Forelimb muscle (tissue), 1 donor: Measurements from ENCODE around the gene RUNDC3A. TPM values are rescaled to one million over a fixed set of nuclear protein-coding genes. Genes with fewer than 3 reads are reported as not detected.
"Not testable (repeated sequence)": the region's sequence is repeated elsewhere in the genome, so short reads cannot be mapped to it uniquely, and the experiment has no call there.

Experiments
- DNase-seq: peaks from one replicate; pipeline ENCODE4 v3.0.0-alpha.2; 2013; ENCODE audit warnings: low read depth
- polyA plus RNA-seq: library from polyadenylated mRNA; unstranded; fragments of 120-200 nt; gene quantifications from one replicate; pipeline ENCODE4 v1.2.1, GENCODE V29; 2013; ENCODE audit not compliant: insufficient read length

The RUNDC3A gene
- polyA plus RNA-seq, 1 donor = 2.0 TPM

DNA sequence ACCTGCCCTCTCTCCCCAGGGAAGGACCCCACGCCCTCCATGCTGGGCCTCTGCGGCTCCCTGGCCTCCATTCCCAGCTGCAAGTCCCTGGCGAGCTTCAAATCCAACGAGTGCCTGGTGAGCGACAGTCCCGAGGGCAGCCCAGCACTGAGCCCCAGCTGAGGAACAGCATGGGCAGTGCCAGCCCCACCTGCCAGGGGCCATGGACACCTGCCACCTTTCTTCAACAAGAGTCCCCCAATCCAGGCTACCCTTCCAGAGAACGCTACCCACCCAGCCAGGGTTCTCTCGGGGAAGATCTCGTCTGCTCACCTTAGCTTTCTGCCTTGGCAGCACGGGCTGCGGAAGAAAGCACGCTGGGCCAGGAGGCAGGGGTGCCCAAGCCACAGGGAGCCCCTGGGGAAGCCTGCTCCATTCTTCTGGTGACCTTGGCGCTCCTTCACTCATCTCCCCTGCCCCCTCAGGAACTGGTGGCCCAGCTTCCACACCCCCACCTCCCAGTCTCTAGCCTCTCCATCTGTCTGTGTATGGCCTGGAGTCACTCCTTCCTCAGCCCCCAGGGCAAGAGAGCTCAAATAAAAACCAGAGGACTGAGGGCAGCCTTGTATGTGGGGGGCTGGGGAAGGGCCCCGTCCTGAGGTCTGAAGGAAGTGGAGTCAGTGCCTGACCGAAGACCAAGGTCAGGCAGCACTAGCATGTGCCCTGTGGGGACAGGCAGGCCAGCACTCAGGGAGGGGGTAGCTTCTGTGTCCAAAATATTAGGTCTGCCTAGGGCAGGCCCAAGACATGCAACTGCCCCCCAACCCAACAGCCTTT is 9.9 kb downstream of the RUNDC3A start:
- no peak for DNase-seq

DNA sequence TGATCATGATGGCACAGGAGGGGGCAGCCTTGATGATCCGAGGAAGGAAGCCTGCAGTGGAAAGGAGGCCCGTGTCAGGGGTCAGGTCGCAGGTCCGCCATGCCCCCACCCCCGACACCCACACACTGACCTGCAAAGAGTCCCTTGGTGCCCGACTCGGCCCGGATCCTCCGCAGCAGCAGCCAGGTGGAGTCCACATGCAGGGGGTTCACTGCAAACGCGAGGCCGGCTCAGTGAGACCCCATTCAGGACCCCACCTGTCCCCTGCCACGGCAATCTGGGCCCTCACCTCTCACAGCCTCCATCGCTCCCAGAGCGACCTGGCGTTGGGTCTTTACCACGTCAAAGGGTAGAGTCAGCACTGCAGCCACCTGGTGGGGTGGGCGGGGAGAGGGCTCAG is 11.7 kb downstream of the RUNDC3A start:
- no peak for DNase-seq

DNA sequence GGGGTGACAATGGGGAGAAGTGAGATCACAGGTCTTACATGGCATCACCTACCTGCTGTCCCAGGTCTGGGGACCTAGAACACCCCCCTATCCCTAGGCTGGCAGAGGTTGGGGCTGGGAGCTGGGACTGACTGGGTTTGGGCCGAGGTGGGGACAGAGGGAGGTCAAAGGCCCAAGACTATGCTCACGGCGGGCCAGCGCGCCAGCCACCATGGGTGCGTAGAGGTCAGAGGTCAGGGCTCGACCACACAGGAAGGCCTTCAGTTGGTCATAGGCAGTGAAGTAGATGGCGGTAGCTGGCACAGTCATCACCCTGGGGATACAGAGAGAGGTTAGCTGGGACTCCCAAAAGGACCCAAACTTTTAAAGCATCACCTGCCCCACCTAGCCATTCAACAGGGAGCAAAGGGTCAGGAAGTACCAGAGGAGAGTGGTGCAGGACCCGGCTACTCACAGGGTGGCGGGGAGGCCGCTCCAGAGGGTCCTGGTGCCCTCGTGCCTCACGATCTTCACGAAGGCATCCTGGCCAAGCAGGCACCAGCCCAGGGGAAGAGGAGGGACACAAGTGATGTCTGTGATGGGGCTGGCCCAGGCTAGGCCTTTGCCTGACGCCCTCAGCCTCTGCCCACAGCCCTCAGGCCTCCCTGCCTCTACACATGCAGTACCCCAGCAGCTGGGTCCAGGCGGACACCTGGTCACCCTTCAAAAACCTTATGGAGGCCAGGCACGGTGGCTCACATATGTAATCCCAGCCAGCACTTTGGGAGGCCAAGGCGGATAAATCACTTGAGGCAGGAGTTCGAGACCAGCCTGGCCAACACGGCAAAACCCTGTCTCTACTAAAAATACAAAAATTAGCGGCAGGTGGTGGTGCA is 13.1 kb downstream of the RUNDC3A start:
- no peak for DNase-seq

DNA sequence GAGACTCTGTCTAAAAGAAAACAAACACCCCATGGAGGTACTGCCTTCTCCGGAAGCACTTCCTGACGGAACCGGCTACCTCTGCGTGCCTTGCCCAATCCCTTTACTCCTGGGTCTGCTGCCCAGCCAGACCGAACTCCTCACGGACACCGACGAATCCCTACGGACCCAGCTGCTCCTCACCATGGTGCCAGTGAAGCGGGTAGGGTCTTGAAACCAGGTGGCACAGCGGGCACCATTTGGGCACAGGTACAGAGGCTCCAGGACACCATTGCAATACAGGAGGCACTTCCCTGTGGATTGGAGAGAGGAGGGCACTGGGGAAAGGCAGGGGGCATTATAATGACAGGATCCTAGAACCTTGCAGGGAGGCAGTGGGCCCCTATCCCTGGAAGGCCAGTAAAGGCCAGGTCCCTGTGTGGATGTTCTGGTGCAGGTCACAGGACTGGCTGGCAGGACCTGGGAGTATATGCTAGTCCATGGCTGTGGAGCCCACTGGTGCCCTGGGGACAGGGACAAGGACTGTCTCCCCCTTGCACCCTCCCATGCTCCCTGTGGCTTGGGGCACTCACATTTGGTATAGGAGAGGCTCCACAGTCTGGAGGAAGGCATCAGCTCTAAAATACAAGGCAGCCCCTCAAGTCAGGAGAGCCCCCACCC is 14.0 kb downstream of the RUNDC3A start:
- DNase-seq = no peak

DNA sequence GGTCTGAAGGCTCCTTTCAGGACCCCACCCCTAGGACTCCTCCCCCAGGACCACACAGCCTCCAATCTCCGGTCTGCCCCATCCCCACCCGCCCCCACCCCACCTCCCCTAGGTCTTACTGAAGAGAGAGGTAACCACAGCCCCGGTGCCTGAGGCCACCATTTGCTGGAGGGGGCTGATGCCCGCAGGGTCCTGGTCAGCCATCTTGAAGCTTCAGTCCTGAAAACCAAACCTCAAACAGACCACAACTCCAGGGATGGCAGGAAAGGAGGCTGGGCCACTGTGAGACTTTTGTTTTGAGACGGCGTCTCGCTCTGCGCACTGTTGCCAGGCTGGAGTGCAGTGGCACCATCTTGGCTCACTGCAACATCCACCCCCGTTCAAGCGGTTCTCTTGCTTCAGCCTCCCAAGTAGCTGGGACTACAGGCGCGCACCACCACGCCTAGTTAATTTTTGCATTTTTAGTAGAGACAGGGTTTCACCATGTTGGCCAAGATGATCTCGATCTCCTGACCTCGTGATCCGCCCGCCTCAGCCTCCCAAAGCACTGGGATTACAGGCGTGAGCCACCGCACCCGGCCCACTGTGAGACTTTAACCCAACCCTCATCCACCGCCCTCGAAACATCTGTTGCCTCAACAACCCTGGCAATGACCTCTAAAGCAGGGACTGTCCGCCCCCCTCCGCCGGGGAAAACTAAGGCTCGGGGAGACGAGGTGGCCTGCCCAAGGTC is 15.1 kb downstream of the RUNDC3A start:
- no peak for DNase-seq

DNA sequence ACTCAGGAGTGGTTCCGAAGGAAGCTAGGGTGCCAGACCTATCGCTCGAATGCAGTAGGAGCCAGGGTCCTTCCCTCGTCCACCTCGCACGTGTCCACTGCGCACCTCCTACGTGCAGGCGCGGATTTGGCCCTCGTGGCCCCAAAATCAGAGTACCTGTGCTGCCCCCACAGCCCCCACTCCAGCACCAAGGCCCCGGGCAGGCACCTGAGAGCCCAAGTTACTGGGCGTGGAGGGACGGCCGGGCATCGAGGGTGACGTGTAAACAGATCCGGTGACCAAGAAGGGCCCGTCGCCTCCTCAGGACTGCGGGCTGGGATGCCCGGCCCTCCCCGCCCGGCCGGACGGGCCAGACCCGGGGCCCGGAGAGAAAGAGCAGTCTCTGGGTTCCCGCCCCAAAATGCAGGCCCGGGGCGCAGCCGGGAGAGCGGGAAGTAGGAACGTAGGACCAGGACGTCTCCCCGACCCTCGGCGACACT is 15.7 kb downstream of the RUNDC3A start:
- no peak for DNase-seq

DNA sequence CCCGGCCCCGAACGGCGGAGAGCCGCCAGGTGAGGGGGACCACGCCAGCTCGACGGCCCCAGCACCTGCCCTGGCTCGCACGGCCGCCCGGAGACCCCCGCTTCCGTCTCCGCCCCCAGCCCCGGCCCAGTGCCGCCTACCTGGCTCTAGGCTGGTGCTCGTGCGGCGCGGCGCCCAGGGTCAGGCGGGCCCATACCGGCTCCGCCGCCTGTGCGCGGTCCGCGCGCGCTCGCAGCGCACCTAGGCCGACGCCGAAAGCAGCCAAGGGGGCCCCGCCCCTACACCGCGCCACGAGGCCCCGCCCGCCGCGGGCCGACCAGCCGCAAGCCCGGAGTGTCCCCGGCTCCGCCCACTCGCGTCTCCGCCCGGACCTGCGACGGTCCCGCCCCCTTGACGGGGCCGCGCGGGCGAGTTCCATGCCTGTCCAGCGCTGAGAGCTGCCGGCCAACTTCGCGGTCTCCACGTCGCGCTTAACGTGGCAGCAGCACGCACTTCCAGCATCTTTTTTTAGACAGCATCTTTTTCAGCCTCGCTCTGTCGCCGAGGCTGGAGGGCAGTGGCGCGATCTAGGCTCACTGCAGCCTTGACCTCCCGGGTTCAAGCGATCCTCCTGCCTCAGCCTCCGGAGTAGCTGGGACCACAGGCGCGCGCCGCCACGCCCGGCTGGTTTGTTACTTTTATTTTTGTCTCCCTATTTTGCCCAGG is 16.3 kb downstream of the RUNDC3A start, which contains the start of gene SLC25A39:
TSS of gene SLC25A39 (minus strand) at position 253 of the 705 bp plus-strand sequence. CDS start 1,261 bp downstream, outside the sequence.
- DNase-seq = peak; percentile 83

DNA sequence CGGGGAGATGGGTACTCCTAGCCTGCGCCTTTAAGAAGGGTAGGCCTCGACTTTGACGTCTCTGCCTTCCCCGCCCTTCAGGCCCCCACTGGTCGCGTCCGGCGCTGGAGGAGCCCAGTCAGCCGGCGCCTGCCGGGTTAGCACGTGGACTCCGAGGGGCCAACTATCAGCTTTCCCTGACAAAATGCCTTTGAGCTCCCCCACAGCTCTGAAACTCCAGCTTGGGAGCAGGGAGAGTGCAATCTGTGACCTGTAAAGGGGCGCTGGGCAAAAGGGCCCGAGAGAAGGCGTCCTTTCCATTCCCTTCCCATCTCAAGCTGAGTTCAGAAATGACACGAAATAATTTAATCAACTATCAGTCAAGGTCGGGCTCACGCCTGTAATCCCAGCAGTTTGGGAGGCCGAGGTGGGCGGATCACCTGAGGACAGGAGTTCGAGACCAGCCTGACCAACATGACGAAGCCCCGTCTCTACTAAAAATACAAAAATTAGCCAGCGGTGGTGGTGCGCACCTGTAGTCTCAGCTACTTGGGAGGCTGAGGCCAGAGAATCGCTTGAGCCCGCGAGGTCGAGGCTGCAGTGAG is 18.6 kb downstream of the RUNDC3A start:
- peak; percentile 89 for DNase-seq

DNA sequence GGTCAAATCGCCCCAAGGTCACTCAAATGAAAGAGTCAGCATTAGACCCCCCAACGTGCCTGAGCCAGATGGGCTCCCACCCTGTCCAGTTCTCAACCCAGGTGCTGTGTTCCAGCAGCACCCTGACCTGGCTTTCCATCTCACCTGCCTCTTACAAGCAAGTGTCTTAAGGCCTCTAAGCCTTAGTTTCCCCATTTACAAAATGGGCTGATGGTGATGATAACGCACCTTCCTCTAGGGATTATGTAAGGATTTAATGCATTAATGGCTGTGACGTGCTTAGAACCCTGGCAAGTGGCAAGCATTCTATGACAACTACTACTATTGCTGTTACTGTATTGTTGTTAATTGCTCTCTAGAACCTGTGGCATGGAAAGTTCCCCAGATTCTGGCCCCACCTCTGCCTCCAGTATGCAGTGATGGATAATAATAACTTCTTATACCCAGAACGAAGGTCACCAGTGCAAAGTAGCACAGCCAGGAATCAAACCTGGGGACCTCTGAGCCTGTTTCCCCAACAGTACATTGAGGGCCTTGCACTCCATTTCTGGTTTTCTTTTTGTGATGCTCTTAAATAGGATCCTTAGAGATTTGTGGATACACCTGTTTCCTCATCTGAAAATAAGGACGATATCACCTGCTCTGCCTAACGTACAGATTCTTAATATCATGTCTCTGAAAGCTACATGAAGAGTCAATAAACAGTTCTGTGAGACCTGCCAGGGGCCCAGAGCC is 19.5 kb downstream of the RUNDC3A start:
- DNase-seq = no peak

DNA sequence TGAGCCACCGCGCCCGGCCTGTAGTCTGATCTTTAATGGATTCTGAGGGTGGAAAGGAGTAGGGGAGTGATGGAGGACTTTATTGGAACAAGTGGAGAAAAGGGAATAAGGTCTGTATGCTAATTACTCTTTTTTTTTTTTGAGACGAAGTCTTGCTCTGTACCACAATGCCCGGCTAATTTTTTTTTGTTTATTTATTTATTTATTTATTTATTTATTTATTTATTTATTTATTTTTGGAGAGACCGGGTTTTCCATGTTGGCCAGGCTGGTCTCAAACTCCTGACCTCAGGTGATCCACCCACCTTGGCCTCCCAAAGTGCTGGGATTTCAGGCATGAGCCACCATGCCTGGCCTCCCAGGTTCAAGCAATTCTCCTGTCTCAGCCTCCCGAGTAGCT is 21.1 kb downstream of the RUNDC3A start:
- not testable (repeated sequence) for DNase-seq

DNA sequence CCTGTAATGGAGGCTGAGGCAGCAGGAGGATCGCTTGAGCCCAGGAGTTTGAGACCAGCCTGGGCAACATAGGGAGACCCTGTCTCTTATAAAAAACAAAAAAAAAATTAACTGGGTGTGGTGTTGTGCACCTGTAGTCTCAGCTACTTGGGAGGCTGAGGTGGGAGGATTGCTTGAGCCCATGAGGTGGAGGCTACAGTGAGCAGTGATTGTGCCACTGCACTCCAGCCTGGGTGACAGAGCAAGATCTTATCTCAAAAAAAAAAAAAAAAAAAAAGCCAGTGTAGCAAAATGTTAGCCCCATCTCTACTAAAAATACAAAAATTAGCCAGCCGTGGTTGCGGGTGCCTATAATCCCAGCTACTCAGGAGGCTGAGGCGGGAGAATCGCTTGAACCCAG is 21.9 kb downstream of the RUNDC3A start:
- not testable (repeated sequence) for DNase-seq

DNA sequence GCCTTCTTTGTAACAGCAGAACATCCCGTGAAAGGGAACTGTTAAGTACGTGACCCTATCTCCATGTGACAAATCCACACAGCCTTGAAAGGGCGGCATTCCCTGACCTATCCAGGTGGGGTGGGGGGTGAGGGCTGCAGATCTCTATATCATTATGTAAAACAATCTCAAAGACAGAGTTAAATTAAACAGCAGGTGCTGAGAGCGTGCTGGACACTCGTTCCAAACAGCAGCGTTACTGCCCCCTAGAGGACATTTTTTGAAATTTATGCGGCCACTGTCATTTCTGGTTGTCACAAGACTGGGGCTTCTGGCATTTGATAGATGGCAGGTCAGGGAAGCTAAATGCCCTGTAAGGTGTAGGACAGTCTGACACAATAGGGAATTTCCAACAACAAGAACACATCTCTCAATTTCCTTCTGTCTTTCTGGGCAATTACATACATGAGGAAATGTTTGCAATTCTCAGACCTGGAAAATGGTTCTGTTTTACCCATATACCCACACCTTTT is 22.9 kb downstream of the RUNDC3A start:
- DNase-seq = no peak

DNA sequence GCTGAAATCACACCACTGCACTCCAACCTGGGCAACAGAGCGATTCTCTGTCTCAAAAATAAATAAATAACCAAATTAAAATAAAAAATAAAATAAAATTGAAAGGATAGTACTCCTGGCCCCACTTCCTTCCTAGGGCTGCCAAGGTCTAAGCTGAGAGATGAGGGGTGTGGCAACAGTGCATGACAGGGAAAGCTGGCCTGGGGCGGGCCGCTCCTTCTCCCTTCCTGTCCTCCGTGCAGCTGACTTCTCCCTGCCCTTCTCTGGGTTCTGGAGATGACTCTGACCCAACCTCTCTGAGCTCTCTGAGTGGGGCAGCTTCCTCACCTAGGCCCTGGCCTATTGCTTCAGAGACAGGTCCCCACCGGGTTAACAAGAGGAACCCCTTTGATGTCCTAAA is 25.0 kb downstream of the RUNDC3A start:
- no peak for DNase-seq

DNA sequence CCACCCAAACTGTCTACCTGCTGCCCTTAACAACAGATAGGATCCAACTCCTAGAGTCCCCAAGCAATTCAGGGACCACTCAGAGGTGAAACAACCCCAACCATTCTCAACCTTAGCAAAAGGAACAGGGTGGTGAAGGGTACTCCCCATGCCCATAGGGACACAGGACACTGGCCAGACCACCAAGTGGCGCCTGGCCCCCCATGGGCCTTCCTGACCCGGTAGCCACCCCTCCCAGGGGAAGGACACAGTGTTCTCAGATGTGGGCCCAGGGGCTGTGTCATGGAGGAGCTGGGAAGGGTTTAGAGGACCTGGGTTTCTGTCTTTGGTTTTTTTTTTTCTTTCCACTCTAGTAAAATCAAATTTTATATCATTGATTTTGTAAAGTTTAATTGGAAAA is 25.9 kb downstream of the RUNDC3A start:
- no peak for DNase-seq

DNA sequence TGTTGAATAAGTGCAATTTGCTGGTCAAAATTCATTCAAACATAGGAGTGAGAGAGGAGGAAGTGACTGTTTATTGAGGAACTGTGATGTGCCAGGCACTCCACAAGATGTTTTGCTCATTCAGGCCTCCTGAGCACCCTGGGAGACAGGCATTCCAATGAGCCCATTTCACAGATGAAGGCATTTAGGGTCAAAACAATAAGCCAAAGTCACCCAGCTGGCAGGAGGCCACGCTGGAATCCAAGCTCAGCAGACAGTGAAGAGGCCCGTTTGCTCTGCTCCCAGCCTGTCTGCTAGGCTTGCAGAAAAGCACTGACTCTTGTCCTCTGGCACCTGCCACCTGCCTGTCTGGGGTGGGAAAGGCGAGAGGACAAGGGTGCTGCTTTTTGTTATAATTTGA is 26.3 kb downstream of the RUNDC3A start:
- no peak for DNase-seq

DNA sequence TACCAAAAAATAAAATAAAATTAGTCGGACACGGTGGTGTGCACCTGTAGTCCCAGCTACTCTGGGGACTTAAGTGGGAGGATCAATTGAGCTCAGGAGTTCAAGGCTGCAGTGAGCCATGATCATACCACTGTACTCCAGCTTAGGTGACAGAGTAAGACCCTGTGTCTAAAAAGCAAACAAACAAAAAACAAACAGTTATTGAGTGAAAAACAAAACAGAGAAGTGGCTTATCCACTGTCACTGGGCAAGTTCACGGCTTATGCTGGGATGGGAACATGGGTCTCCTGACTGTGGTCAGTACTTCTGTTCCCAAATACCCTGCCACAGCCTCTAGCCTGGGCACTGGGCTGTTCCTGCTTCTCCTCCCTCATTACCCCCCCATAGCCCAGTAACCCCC is 27.2 kb downstream of the RUNDC3A start:
- DNase-seq = no peak

DNA sequence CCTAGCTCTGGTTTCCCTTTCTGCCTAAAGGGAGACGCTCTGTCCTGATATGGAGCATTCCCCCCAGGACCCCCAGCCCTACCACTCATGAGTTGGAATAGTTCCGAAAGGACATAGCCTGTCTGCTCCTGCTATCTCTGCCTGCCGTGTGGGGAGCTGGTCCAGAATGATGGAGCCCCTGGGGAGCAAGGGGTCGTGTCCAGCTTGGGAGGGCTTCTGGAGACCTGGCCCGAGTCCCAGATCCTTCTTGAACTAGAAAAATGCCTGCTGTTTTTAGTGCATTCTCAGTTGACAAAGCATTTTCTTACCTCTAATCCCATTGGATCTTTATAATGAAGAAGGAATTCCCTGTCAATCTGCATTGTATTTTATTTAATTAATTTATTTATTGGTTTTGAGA is 27.6 kb downstream of the RUNDC3A start:
- no peak for DNase-seq

DNA sequence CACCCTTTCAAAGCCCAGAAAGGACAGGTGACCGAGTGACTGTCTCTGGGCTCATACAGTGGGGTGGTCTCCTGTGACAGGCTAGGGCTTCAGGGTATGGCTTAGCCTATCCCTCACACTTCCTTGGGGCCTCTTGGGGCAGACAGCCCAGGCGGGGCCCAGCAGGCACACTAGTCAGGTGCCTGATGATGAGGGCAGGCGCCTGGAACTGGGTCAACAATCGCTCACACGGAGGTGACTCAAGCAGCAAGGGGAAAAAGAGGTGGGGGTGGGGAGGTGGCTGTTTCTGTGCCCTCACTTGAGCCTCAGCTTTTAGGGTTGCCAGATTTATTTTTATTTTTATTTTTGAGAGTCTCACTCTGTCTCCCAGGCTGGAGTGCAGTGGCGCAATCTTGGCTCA is 30.3 kb downstream of the RUNDC3A start:
- DNase-seq = no peak

DNA sequence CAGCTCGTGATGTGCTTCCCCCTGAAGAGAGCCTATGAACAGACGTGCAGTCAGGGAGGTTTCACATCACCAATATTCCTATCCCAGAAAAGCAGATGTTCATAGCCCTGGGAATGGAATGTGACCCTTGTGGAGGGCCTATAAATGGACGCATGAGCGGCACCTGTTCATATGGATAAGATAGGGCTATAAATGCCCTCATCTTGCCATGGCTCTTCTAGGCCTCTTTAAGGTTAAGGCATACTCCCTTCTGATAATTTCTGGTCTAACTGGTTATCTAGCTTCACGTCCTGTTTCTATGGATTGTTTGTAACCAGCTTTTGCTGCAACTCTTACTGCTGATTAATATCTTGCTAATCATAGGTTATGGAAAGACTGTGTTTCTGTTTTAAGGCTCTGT is 32.2 kb downstream of the RUNDC3A start:
- DNase-seq = not testable (repeated sequence)
